ENCODE results near the gene CXCR5. TPM values are rescaled to one million over a fixed set of nuclear protein-coding genes. Genes with fewer than 3 reads are reported as not detected.

Gene CXCR5
- total RNA-seq, 2 experiments from 2014 or later: 25.6 to 26.1 TPM

DNA sequence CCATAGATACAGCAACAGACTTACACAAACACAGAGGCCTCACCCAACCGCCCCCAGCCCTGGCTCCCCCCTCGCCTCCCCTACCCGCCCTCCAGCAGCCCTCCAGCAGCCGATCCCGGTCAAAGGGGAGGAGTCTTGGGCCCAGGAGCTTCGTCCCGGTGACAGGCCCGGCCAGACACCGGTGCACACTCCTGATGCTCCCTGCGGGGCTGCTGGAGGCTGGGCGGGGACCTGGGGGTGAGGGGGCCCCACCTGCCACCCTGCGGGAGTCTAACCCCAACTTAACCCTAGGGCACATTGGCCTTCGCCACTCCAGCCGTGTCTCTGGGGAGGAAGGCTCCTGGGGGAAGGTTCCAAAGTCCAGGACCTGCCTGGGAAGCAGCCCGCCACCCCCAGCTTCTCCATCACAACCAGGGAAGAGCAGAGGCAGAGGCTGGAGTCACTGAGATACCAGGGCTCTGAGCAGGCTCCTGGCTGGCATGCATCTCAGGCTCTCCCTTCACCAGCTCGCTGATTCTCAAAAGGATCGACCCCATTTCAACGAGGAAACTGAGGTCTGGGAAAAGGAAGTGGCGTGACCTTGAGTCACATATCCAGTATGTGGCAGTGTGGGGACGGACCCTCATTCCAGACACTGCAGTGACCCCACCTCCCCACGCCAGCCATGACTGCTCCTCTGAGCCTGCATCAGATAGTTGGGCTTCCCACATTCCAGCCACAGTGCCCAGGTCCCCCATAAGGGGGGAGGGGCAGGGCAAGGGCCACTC is 27.6 kb downstream of the CXCR5 start:
- Mint-ChIP-seq H3K36me3 (ENCODE audit: low read depth) (peaks cover 18% of the 10 kb centered on the region), H3K27me3 (ENCODE audit: low read depth) (no peaks in the 10 kb centered on the region), H3K27ac (peak overlapping the region; percentile 99), H3K9me3 (no peaks in the 10 kb centered on the region), H3K4me1 (ENCODE audit: low read depth) (peaks cover 82% of the 10 kb centered on the region), H3K4me3 (peak overlapping the region; percentile 82)
- peak; percentile 46 for DNase-seq
- CTCF ChIA-PET: interaction anchor here (0.8 to 3.4 kb wide), 5 partner anchors 17 to 221 kb away, joined by 3 to 14 read pairs (median 5); partner anchors contain the start of gene UPK2
- intact Hi-C loops (cut with micrococcal nuclease): loop anchor here (1.0 to 5.0 kb wide), 2 partner anchors 17 to 186 kb away; a partner anchor contains a TSS

DNA sequence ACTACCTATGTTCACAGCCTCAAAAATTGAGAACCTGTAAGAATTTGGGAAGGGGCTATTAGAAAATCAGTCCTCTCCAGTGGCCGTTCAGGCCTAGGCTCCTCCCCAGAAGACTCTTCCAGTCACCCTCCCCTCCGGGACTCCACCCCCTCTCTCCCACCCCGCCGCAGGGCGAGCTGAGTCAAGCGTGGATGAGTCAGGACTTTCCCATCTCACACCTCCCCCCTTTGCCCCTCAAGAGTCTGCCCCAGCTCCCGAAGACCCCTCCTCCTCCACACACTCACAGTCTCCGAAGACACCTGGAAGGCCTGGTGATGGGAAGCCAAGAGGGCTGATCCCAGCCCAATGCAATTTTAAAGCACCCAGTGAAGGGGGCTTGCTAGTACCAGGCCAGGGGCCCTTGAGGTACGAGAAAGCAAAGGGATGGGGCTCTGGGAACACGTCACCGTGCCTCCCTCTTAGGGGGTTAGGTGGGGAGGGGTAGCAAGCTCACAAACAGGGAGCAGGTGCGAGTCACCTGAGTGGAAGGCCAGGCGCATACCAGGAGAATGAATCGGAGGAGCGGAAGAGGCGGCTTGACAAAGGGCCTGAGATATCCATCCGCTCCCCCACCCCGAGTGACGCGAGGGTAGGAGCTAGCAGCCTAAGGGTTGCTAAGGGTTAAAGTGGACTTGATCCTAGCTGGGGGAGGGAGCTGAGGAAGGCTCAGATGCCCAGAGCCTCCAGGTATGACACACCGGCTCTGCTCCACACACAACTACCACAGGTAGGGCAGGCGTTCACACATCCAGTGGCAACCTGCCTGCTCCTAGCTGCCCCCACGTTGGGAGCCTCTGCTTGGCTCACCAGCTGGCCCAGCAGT is 28.4 kb downstream of the CXCR5 start:
- H3K4me1 Mint-ChIP-seq (ENCODE audit: low read depth): peaks cover 84% of the 10 kb centered on the region
- CTCF ChIA-PET: interaction anchor here (0.8 to 3.4 kb wide), 3 partner anchors 17 to 222 kb away, joined by 3 to 14 read pairs (median 7); partner anchors contain the start of gene DDX6
- no peaks in the 10 kb centered on the region for H3K9me3 Mint-ChIP-seq
- H3K36me3 Mint-ChIP-seq (ENCODE audit: low read depth): peaks cover 15% of the 10 kb centered on the region
- H3K4me3 Mint-ChIP-seq: peak overlapping the region; percentile 82
- peak overlapping the region; percentile 99 for H3K27ac Mint-ChIP-seq
- intact Hi-C loops (cut with micrococcal nuclease): loop anchor here (1.0 to 5.0 kb wide), 5 partner anchors 12 to 185 kb away; a partner anchor contains a TSS
- peak; percentile 95 for DNase-seq
- H3K27me3 Mint-ChIP-seq (ENCODE audit: low read depth): no peaks in the 10 kb centered on the region

DNA sequence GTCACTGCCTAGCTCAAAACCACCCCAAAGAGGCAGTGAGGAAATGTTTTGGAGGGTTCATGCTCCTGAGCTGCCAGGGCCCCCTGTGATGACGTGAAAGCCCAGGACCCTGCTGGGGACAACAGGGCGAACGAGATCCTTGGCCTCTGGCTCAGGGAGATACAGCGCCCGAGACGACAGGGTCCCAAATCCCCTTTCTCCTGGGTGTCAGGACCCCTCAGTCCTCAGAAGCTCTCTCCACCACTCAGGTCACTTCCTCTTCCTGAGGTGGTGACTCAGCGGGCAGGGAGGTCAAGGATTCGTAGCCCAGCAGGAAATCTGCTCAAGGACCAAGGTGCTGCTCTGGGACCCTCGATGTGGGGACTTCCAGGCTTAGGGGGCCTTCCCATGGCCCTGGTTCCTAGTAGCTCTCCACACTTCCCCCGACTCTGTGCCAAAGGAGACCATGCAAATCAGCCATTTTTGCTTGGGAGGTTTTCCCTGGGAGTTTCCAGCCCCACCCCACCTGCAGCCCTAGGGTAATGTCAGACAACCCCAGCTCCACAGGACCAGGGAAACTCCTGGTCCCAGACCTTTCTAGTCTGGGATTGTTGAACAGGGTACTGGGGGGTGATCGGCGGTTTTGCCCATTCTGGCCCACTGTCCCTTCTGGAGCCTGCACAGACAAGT is 29.2 kb downstream of the CXCR5 start:
- peak overlapping the region; percentile 82 for H3K4me3 Mint-ChIP-seq
- peak overlapping the region; percentile 99 for H3K27ac Mint-ChIP-seq
- H3K36me3 Mint-ChIP-seq (ENCODE audit: low read depth): peaks cover 13% of the 10 kb centered on the region
- CTCF ChIA-PET: interaction anchor here (0.6 to 3.4 kb wide), 5 partner anchors 18 to 223 kb away, joined by 3 to 14 read pairs (median 3); partner anchors contain the start of gene DDX6
- intact Hi-C loops (cut with micrococcal nuclease): loop anchor here (1.0 to 5.0 kb wide), 4 partner anchors 11 to 184 kb away; a partner anchor contains a TSS
- H3K27me3 Mint-ChIP-seq (ENCODE audit: low read depth): no peaks in the 10 kb centered on the region
- peak; percentile 73 for DNase-seq
- no peaks in the 10 kb centered on the region for H3K9me3 Mint-ChIP-seq
- peaks cover 84% of the 10 kb centered on the region for H3K4me1 Mint-ChIP-seq (ENCODE audit: low read depth)

DNA sequence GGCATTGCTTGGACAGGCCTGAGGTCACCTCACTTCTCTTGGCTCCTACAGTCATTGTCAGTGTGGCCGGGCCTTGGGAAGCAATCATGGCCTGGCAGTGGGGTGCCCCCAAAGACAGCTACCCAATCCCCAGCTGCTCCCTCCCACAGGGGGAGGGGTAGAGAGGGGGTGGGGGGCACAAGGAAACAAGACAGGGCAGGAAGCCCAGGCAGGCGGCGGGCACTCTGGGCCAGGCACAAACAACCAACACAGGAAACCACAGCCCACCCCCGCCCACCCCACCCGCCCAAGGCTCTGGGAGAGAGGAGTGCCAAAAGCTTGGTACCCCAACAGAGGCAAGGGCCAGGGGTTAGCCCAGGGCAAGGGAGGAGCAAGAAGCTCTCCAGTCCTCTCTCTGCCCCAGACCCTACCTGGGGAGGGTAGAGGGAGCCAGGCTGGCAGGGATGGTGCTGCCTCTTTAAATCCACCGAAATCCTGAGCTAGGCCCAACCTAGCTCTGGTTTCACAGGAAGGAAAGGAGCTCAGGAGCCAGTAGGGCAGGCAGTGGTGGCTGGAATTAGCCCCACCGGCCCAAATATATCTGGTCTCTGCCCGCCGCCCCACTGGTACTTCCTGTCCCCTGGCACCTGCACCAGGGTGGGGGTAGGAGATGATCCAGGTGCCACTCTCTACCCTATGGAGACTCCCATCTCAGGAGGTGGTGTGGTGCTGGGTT is 29.9 kb downstream of the CXCR5 start:
- peaks cover 82% of the 10 kb centered on the region for H3K4me1 Mint-ChIP-seq (ENCODE audit: low read depth)
- DNase-seq: peak; percentile 51
- H3K27me3 Mint-ChIP-seq (ENCODE audit: low read depth): no peaks in the 10 kb centered on the region
- CTCF ChIA-PET: interaction anchor here (1.0 to 3.4 kb wide), 4 partner anchors 9 to 224 kb away, joined by 3 to 14 read pairs (median 5); partner anchors contain the start of gene DDX6
- no peaks in the 10 kb centered on the region for H3K9me3 Mint-ChIP-seq
- intact Hi-C loops (cut with micrococcal nuclease): loop anchor here (1.0 to 5.0 kb wide), 4 partner anchors 37 to 184 kb away; a partner anchor contains a TSS
- peaks cover 13% of the 10 kb centered on the region for H3K36me3 Mint-ChIP-seq (ENCODE audit: low read depth)
- peak overlapping the region; percentile 82 for H3K4me3 Mint-ChIP-seq
- peak overlapping the region; percentile 99 for H3K27ac Mint-ChIP-seq

DNA sequence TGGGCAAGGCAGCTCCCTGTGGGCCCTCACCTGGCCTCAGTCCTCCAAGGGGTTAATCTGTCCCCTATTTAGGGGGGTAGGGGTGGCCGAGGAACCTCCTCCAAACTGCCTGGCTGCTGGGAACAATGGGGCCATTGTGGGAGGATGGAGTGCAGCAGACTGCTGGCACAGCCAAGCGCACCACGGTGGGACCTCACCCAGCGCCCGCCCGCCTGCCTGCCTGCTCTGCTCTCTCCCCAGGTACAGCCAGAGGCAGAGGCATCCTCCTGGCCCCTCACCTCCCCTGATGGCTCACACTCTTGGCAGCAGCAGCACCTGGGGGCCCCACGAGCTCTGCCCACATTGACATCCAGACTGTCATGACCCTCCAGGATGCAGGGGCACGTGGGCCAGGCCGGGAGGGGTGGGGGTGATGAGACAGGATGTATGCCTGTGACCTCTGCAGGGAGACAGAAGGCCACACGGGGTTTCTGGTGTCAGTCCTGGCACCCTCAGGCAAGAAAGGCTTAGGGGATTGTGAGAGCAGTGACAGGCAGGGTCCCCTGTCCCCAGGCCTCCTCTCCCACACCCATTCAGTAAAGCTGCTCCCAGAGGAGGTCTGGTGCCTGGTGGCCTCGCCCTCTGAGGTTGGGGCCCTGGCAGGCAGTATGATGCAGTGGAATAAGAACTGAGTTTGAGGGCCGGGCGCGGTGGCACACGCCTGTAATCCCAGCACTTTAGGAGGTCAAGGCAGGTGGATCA is 30.7 kb downstream of the CXCR5 start:
- intact Hi-C loops (cut with micrococcal nuclease): loop anchor here (1.0 to 5.0 kb wide), 2 partner anchors 124 to 183 kb away; a partner anchor contains a TSS
- peaks cover 80% of the 10 kb centered on the region for H3K4me1 Mint-ChIP-seq (ENCODE audit: low read depth)
- no peaks in the 10 kb centered on the region for H3K9me3 Mint-ChIP-seq
- CTCF ChIA-PET: interaction anchor here (1.0 to 3.4 kb wide), 2 partner anchors 9 to 224 kb away, joined by 3 to 14 read pairs; no protein-coding TSS in a partner anchor
- DNase-seq: peak; percentile 93
- H3K27me3 Mint-ChIP-seq (ENCODE audit: low read depth): no peaks in the 10 kb centered on the region
- H3K36me3 Mint-ChIP-seq (ENCODE audit: low read depth): peaks cover 15% of the 10 kb centered on the region
- H3K4me3 Mint-ChIP-seq: peak overlapping the region; percentile 68
- peak overlapping the region; percentile 99 for H3K27ac Mint-ChIP-seq

DNA sequence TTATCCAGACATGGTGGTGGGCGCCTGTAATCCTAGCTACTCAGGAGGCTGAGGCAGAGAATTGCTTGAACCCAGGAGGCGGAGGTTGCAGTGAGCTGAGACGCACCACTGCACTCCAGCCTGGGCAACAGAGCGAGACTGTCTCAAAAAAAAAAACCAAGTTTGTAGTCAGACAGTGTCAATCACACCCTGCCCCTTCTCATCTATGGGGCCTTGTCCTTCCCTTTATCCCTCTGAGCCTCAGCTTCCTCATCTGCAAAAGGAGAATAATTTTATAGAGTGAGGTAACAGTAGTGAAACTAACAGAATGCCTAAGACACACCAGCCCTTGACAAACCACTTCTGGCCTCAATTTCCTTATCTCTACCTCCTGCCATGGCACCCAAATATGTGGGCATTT is 31.3 kb downstream of the CXCR5 start:
- peak overlapping the region; percentile 99 for H3K27ac Mint-ChIP-seq
- intact Hi-C loops (cut with micrococcal nuclease): loop anchor here (1.0 to 5.0 kb wide), 2 partner anchors 125 to 182 kb away; a partner anchor contains a TSS

DNA sequence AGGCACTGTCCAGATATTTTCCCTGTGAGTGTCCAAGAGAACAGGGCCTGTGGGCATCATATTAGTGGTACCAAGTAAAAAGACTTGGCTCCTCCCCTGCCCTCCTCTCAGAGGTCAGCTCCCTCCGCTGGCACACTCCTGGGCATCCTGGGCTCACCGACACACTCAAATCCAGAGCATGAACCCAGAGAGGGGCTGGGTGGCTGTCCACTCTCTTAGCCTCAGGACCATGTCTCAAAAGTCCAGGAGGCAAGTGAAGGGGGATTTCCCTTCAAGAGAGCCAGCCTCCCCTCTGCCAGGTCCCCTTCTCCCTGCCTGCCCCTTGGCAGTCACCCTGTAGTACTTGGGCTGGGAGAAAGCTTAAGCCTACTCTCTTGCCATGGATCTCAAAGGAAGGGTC is 31.7 kb downstream of the CXCR5 start:
- H3K27me3 Mint-ChIP-seq (ENCODE audit: low read depth): no peaks in the 10 kb centered on the region
- H3K36me3 Mint-ChIP-seq (ENCODE audit: low read depth): peaks cover 15% of the 10 kb centered on the region
- H3K4me3 Mint-ChIP-seq: no peak overlapping the region
- peaks cover 87% of the 10 kb centered on the region for H3K4me1 Mint-ChIP-seq (ENCODE audit: low read depth)
- DNase-seq: no peak
- H3K27ac Mint-ChIP-seq: peak overlapping the region; percentile 99
- intact Hi-C loops (cut with micrococcal nuclease): no loop called here
- CTCF ChIA-PET: interaction anchor here (1.0 kb wide), 1 partner anchor 20 kb away, joined by 3 read pairs; no protein-coding TSS in a partner anchor
- no peaks in the 10 kb centered on the region for H3K9me3 Mint-ChIP-seq

More for the DNA sequence above, 31.3 kb downstream of the CXCR5 start:
- peaks cover 83% of the 10 kb centered on the region for H3K4me1 Mint-ChIP-seq (ENCODE audit: low read depth)
- CTCF ChIA-PET: interaction anchor here (1.0 to 3.4 kb wide), 2 partner anchors 20 to 225 kb away, joined by 3 to 14 read pairs; no protein-coding TSS in a partner anchor
- H3K4me3 Mint-ChIP-seq: peak overlapping the region; percentile 68
- H3K27me3 Mint-ChIP-seq (ENCODE audit: low read depth): no peaks in the 10 kb centered on the region
- DNase-seq: no peak
- H3K9me3 Mint-ChIP-seq: no peaks in the 10 kb centered on the region
- H3K36me3 Mint-ChIP-seq (ENCODE audit: low read depth): peaks cover 15% of the 10 kb centered on the region

DNA sequence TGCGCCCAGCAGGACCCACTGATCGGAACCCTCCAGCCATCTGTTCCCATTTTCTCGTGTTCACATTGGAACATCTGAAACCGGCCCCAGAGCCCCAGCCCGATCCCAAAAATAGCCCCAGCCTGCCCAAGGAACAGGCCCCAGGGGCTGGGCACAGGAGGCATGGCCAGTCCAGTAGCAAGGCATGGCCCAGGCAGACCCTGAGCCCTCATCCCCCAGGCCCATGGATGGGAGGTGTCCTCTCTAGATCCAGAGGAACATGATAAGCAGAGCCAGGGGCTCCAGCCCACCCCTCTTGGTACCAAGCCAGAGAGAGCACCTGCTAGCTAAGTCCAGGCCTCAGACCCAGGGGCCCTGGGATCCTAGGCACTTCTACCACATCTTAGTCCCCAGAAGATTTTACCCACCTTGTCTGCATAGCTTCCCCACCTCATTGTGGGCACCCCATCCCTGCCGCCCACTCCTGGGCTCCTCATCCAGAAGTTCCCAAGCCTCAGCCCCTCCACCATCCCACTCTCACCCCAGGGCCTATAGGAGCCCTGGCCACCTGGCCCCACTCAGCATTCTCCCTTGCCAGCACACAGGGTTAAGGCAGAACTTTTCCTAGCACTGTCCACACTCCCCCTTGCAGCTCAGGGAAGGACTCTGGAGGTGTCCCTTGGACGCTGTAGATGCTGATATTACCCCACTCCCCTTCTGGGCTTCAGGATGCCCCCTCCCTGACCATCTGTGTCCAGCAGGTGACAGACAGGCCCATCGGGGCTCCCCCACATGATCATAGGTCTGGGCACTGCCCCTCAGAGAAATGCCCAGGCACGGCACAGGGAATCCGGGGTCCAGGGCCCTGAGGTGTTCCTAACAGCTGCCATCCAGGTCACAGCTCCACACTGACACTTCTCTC is 32.5 kb downstream of the CXCR5 start:
- peak overlapping the region; percentile 99 for H3K27ac Mint-ChIP-seq
- no peaks in the 10 kb centered on the region for H3K9me3 Mint-ChIP-seq
- CTCF ChIA-PET: interaction anchor here (0.9 to 1.5 kb wide), 2 partner anchors 18 to 226 kb away, joined by 3 to 4 read pairs; no protein-coding TSS in a partner anchor
- DNase-seq: no peak
- peaks cover 16% of the 10 kb centered on the region for H3K36me3 Mint-ChIP-seq (ENCODE audit: low read depth)
- H3K4me1 Mint-ChIP-seq (ENCODE audit: low read depth): peaks cover 90% of the 10 kb centered on the region
- H3K4me3 Mint-ChIP-seq: peak overlapping the region; percentile 87
- H3K27me3 Mint-ChIP-seq (ENCODE audit: low read depth): no peaks in the 10 kb centered on the region
- intact Hi-C loops (cut with micrococcal nuclease): no loop called here

DNA sequence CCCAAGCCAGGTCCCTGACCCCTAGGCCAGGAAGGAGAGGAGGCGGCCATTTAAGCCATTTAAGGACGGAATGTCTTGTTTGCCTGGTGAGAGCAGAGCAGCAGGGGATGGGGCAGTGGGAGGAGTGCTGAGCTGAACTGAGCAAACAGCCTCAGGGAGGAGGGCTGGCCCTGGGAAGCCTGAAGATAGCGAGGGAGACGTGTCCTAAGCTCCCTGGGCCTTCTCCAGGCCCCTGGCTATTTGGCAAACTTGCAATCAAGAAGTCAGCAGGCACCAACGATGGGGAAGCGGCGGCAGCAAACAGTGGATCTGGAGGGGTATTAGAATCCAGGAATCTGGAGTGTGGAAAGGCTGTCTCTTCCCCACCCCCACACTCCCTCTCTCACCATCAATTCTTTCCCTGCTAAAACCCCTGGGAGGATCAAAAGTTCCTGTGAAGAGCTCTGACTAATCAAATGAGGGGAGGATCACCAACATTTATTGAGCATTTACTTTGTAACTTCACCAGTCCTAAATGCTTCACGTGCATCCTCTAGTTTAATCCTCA is 33.2 kb downstream of the CXCR5 start:
- DNase-seq: peak; percentile 17
- Mint-ChIP-seq H3K4me3 (peak overlapping the region; percentile 87), H3K36me3 (ENCODE audit: low read depth) (peaks cover 18% of the 10 kb centered on the region), H3K27me3 (ENCODE audit: low read depth) (no peaks in the 10 kb centered on the region), H3K27ac (peak overlapping the region; percentile 99), H3K4me1 (ENCODE audit: low read depth) (peaks cover 89% of the 10 kb centered on the region), H3K9me3 (no peaks in the 10 kb centered on the region)
- CTCF ChIA-PET: interaction anchor here (0.9 to 1.5 kb wide), 2 partner anchors 17 to 227 kb away, joined by 3 to 4 read pairs; no protein-coding TSS in a partner anchor
- intact Hi-C loops (cut with micrococcal nuclease): no loop called here
